CD4-positive, alpha-beta T cell (primary cell): ENCODE results near the gene ZNF692. TPM values are rescaled to one million over a fixed set of nuclear protein-coding genes. Genes with fewer than 3 reads are reported as not detected.
A peak's percentile ranks its signal among the peaks of the same experiment; 100 is the strongest.

Experiments
- ATAC-seq: fragments of 200-7000 bp; cut with Tn5 transposase; one replicate; pipeline ENCODE4 v1.10.0; 2022; ENCODE audit warnings: mild to moderate bottlenecking; ENCODE audit not compliant: poor library complexity
- CTCF ChIA-PET: fragments of 350-600 bp; sonication (Branson Sonifier 250); formaldehyde crosslinking; loops from one replicate; lab custom pipeline; 2021; ENCODE audit warnings: antibody characterized with exemption, inconsistent platforms; lab: Charles Lee
- POLR2A ChIA-PET: fragments of 350-600 bp; sonication (Branson Sonifier 250); formaldehyde crosslinking; loops from one replicate; lab custom pipeline; 2021; ENCODE audit warnings: antibody characterized with exemption, inconsistent platforms; lab: Charles Lee
- DNase-seq, 14 experiments: peaks; one replicate each; pipeline ENCODE4 v3.0.0-alpha.2; 2013 to 2020; ENCODE audit warnings: mixed read lengths in 2 of 14
- H3K27ac ChIP-seq, 2 donors: one replicate each; pipeline versions ENCODE4 v1.5.1 to v1.7.0; 2013; ENCODE audit warnings: low read length in 2 of 2, low read depth in 1 of 2, mild to moderate bottlenecking in 1 of 2
- H3K27me3 ChIP-seq, 2 experiments: 1 replicate in 1 of 2; 2 replicates in 1 of 2; pipeline versions ENCODE4 v1.6.1 to v1.7.0; 2013; ENCODE audit warnings: low read length in 2 of 2, control low read depth in 1 of 2, mild to moderate bottlenecking in 1 of 2, moderate library complexity in 1 of 2; ENCODE audit not compliant: insufficient read depth in 2 of 2, control insufficient read depth in 1 of 2
- H3K36me3 ChIP-seq: one replicate; pipeline ENCODE4 v1.6.1; 2013; ENCODE audit warnings: low read length, control low read depth; ENCODE audit not compliant: insufficient read depth
- H3K4me1 ChIP-seq: one replicate; pipeline ENCODE4 v1.6.1; 2013; ENCODE audit warnings: low read length, control low read depth; ENCODE audit not compliant: insufficient read depth
- H3K4me3 ChIP-seq: one replicate; pipeline ENCODE4 v1.5.1; 2013; ENCODE audit warnings: mild to moderate bottlenecking, low read length, moderate library complexity
- H3K9me3 ChIP-seq, 2 experiments: 1 replicate in 1 of 2; 2 replicates in 1 of 2; pipeline versions ENCODE4 v1.6.1 to v1.7.0; 2013; ENCODE audit warnings: low read length in 2 of 2, mild to moderate bottlenecking in 2 of 2, control low read depth in 1 of 2, moderate library complexity in 1 of 2; ENCODE audit not compliant: control insufficient read depth in 1 of 2, insufficient read depth in 1 of 2
- H3K27ac Mint-ChIP-seq: one replicate; pipeline ENCODE4 v1.8.0; 2020; ENCODE audit warnings: mixed read lengths
- H3K27me3 Mint-ChIP-seq: one replicate; pipeline ENCODE4 v1.8.0; 2021; ENCODE audit warnings: mixed read lengths
- H3K36me3 Mint-ChIP-seq: one replicate; pipeline ENCODE4 v1.8.0; 2021; ENCODE audit warnings: low read depth, mixed read lengths
- H3K4me1 Mint-ChIP-seq: one replicate; pipeline ENCODE4 v1.8.0; 2021; ENCODE audit warnings: low read depth, mixed read lengths
- H3K4me3 Mint-ChIP-seq: one replicate; pipeline ENCODE4 v1.8.0; 2020; ENCODE audit warnings: mild to moderate bottlenecking, mixed read lengths
- H3K9me3 Mint-ChIP-seq: one replicate; pipeline ENCODE4 v1.8.0; 2020; ENCODE audit warnings: mixed read lengths
- CTCF ChIP-seq: fragments of 200-600 bp; IDR thresholded peaks from one replicate; pipeline ENCODE4 v1.8.0; 2022; ENCODE audit warnings: antibody characterized with exemption, mild to moderate bottlenecking
- intact Hi-C, 2 experiments: fragments of 100-400 bp; cut with DNase I in 1 of 2; cut with micrococcal nuclease in 1 of 2; formaldehyde crosslinking; loops; one replicate each; pipeline versions ENCODE4 v1.15.1 to v1.9.0; 2023 to 2025; cut with DNase I, micrococcal nuclease
- total RNA-seq, 174 experiments: library from RNA in 2 of 174; stranded (reverse) in 2 of 174; gene quantifications; one replicate each; pipeline ENCODE4 v1.2.3 and lab custom pipeline; 2021 to 2026

The ZNF692 gene
- total RNA-seq, 2 experiments from 2014 or later = 23.3 to 27.3 TPM

- peak overlapping the region; percentile 95 for H3K4me3 Mint-ChIP-seq
- ChIA-PET POLR2A (interaction anchor here (1.2 to 4.9 kb wide), 4 partner anchors 11 to 31 kb away, joined by 5 to 98 read pairs (median 42); partner anchors contain the start of genes SH3BP5L and ZNF672), CTCF (interaction anchor here (0.8 to 2.9 kb wide), 6 partner anchors 8 to 67 kb away, joined by 3 to 65 read pairs (median 5); partner anchors contain the start of genes PGBD2, SH3BP5L and ZNF672)
- no peaks in the 10 kb centered on the region for H3K9me3 Mint-ChIP-seq
- intact Hi-C loops = loop anchor here in 1 of 2 experiments (1.0 to 2.0 kb wide), 2 partner anchors 17 to 18 kb away; no protein-coding TSS in a partner anchor
- TF ChIP-seq CTCF = no peak
- H3K27ac Mint-ChIP-seq = peak overlapping the region; percentile 93
- ATAC-seq = no peak
- peaks cover 60% of the 10 kb centered on the region for H3K4me1 ChIP-seq
- H3K9me3 ChIP-seq = no peaks in the 10 kb centered on the region
- peaks cover 64% of the 10 kb centered on the region for H3K4me1 Mint-ChIP-seq
- DNase-seq = no peak
- no peaks in the 10 kb centered on the region for H3K27me3 ChIP-seq
- H3K36me3 ChIP-seq = peaks cover 19% of the 10 kb centered on the region
- no peaks in the 10 kb centered on the region for H3K27me3 Mint-ChIP-seq
- H3K36me3 Mint-ChIP-seq = peaks cover 19% of the 10 kb centered on the region
- H3K4me3 ChIP-seq = peak overlapping the region; percentile 53
- no peak overlapping the region for H3K27ac ChIP-seq
Observed at GRCh38 chr1:248857749-248858095, 1.2 kb downstream of the ZNF692 start.

- Mint-ChIP-seq H3K27ac (peak overlapping the region; percentile 93), H3K9me3 (no peaks in the 10 kb centered on the region), H3K4me1 (peaks cover 58% of the 10 kb centered on the region), H3K36me3 (peaks cover 19% of the 10 kb centered on the region), H3K27me3 (no peaks in the 10 kb centered on the region), H3K4me3 (no peak overlapping the region)
- Histone ChIP-seq H3K4me3 (no peak overlapping the region), H3K27ac (no peak overlapping the region), H3K36me3 (peaks cover 19% of the 10 kb centered on the region), H3K27me3 (no peaks in the 10 kb centered on the region), H3K4me1 (peaks cover 56% of the 10 kb centered on the region), H3K9me3 (no peaks in the 10 kb centered on the region)
- DNase-seq (no peak), ATAC-seq (no peak)
- ChIA-PET POLR2A (interaction anchor here (4.9 kb wide), 1 partner anchor 19 kb away, joined by 98 read pairs; the partner anchor contains the start of gene ZNF672), CTCF (interaction anchor here (1.2 kb wide), 1 partner anchor 67 kb away, joined by 3 read pairs; no protein-coding TSS in a partner anchor)
- TF ChIP-seq CTCF = no peak
- intact Hi-C loops = loop anchor here in 1 of 2 experiments (1.0 kb wide), 1 partner anchor 18 kb away; no protein-coding TSS in a partner anchor
Observed at GRCh38 chr1:248857201-248857600, 1.7 kb downstream of the ZNF692 start.

- peaks cover 56% of the 10 kb centered on the region for H3K4me1 ChIP-seq
- Mint-ChIP-seq H3K36me3 (peaks cover 19% of the 10 kb centered on the region), H3K27ac (peak overlapping the region; percentile 68), H3K4me1 (peaks cover 49% of the 10 kb centered on the region), H3K4me3 (peak overlapping the region; percentile 3), H3K27me3 (no peaks in the 10 kb centered on the region), H3K9me3 (no peaks in the 10 kb centered on the region)
- DNase-seq = no peak
- POLR2A ChIA-PET = interaction anchor here (4.9 kb wide), 1 partner anchor 18 kb away, joined by 98 read pairs; the partner anchor contains the start of gene ZNF672
- peaks cover 19% of the 10 kb centered on the region for H3K36me3 ChIP-seq
- no peak overlapping the region for H3K27ac ChIP-seq
- no peaks in the 10 kb centered on the region for H3K9me3 ChIP-seq
- H3K4me3 ChIP-seq = no peak overlapping the region
- intact Hi-C loops = no loop called here
- H3K27me3 ChIP-seq = no peaks in the 10 kb centered on the region
- CTCF ChIA-PET = interaction anchor here (1.4 kb wide), 1 partner anchor 14 kb away, joined by 3 read pairs; no protein-coding TSS in a partner anchor
- TF ChIP-seq CTCF = no peak
- ATAC-seq = no peak
Observed at GRCh38 chr1:248856176-248856575, 2.7 kb downstream of the ZNF692 start.
